Activated T-helper 1 cell treated with anti-CD3 and anti-CD28 coated beads, Interleukin-12 subunit alpha, Interleukin-12 subunit beta, Interleukin-2, Interleukin-4 antibody, amounts not matched to agents 30 ng/mL and 10 ng/mL and 1 ng/mL, durations not matched to agents 14 hours and 24 hours and 36 hours (primary cell): Measurements from ENCODE around the gene ABHD1. TPM values are rescaled to one million over a fixed set of nuclear protein-coding genes. Genes with fewer than 3 reads are reported as not detected.
"Not testable (repeated sequence)": the region's sequence is repeated elsewhere in the genome, so short reads cannot be mapped to it uniquely, and the experiment has no call there.

Source experiments
- DNase-seq: peaks from one replicate; pipeline ENCODE4 v3.0.0; 2021; ENCODE audit warnings: low spot score
- H3K27ac Mint-ChIP-seq: one replicate; pipeline ENCODE4 v1.8.0; 2021; ENCODE audit warnings: mild to moderate bottlenecking, mixed read lengths
- H3K27me3 Mint-ChIP-seq: one replicate; pipeline ENCODE4 v1.8.0; 2022; ENCODE audit warnings: mild to moderate bottlenecking, moderate library complexity, mixed read lengths; ENCODE audit not compliant: insufficient read depth
- H3K36me3 Mint-ChIP-seq: one replicate; pipeline ENCODE4 v1.8.0; 2021; ENCODE audit warnings: low read depth, mixed read lengths
- H3K4me1 Mint-ChIP-seq: one replicate; pipeline ENCODE4 v1.8.0; 2021; ENCODE audit warnings: low read depth, mixed read lengths
- H3K4me3 Mint-ChIP-seq: one replicate; pipeline ENCODE4 v1.8.0; 2021; ENCODE audit warnings: mild to moderate bottlenecking, moderate library complexity, mixed read lengths
- H3K9me3 Mint-ChIP-seq: one replicate; pipeline ENCODE4 v1.8.0; 2021; ENCODE audit warnings: mixed read lengths
- intact Hi-C: fragments of 100-400 bp; cut with micrococcal nuclease; formaldehyde crosslinking; loops from one replicate; pipeline ENCODE4 v1.15.1; 2024
- total RNA-seq: library from RNA; stranded (reverse); gene quantifications from 2 replicates; pipeline ENCODE4 v1.2.3, GENCODE V29; 2022

Gene ABHD1
- 0.34 and 0.96 TPM in 2 replicates for total RNA-seq

- H3K27ac Mint-ChIP-seq, result peak within 1 kb of the TSS; percentile 55
- H3K36me3 Mint-ChIP-seq, result no peaks in the 10 kb centered on the region
- H3K4me1 Mint-ChIP-seq, result peaks cover 18% of the 10 kb centered on the region
- intact Hi-C loops, result loop anchor here (1.0 to 2.0 kb wide), 3 partner anchors 11 to 93 kb away; partner anchors contain the start of genes CAD and PREB
- no peaks in the 10 kb centered on the region for H3K9me3 Mint-ChIP-seq
- H3K27me3 Mint-ChIP-seq, result peaks cover 31% of the 10 kb centered on the region
- H3K4me3 Mint-ChIP-seq, result peak within 1 kb of the TSS; percentile 88
- peak; percentile 71 for DNase-seq
These were observed at the start of gene ABHD1 for GRCh38 chr2:27123302-27124150. Gene ABHD1, plus strand, starts transcription at chr2:27123815. Its CDS starts 134 bp downstream, at chr2:27123949.

- H3K9me3 Mint-ChIP-seq, result no peaks in the 10 kb centered on the region
- DNase-seq, result peak; percentile 27
- H3K27ac Mint-ChIP-seq, result peak overlapping the region; percentile 87
- H3K4me1 Mint-ChIP-seq, result peaks cover 73% of the 10 kb centered on the region
- peaks cover 11% of the 10 kb centered on the region for H3K36me3 Mint-ChIP-seq
- H3K4me3 Mint-ChIP-seq, result peak overlapping the region; percentile 40
- intact Hi-C loops, result loop anchor here (5.0 kb wide), 1 partner anchor 352 kb away; the partner anchor contains the start of gene NRBP1
- H3K27me3 Mint-ChIP-seq, result peaks cover 2% of the 10 kb centered on the region
These were observed 48.7 kb upstream of the ABHD1 start for GRCh38 chr2:27074738-27075565.

GRCh38 chr2:27075566-27075871, 48.1 kb upstream of the ABHD1 start:
- DNase-seq, H3K9me3 Mint-ChIP-seq, intact Hi-C loops, H3K36me3 Mint-ChIP-seq, H3K27me3 Mint-ChIP-seq: not testable (repeated sequence)
- H3K27ac Mint-ChIP-seq, result peak overlapping the region; percentile 87
- peaks cover 73% of the 10 kb centered on the region for H3K4me1 Mint-ChIP-seq
- peak overlapping the region; percentile 40 for H3K4me3 Mint-ChIP-seq

- Mint-ChIP-seq H3K27me3 (no peaks in the 10 kb centered on the region), H3K9me3 (no peaks in the 10 kb centered on the region), H3K36me3 (peaks cover 3% of the 10 kb centered on the region), H3K4me3 (peak overlapping the region; percentile 38), H3K27ac (peak overlapping the region; percentile 65), H3K4me1 (peaks cover 74% of the 10 kb centered on the region)
- intact Hi-C loops, result no loop called here
- no peak for DNase-seq
These were observed 47.3 kb upstream of the ABHD1 start for GRCh38 chr2:27076323-27076722.

GRCh38 chr2:27077231-27077630, 46.4 kb upstream of the ABHD1 start:
- DNase-seq, result no peak
- peaks cover 3% of the 10 kb centered on the region for H3K36me3 Mint-ChIP-seq
- H3K27me3 Mint-ChIP-seq, result no peaks in the 10 kb centered on the region
- no peaks in the 10 kb centered on the region for H3K9me3 Mint-ChIP-seq
- peak overlapping the region; percentile 16 for H3K27ac Mint-ChIP-seq
- H3K4me3 Mint-ChIP-seq, result no peak overlapping the region
- peaks cover 76% of the 10 kb centered on the region for H3K4me1 Mint-ChIP-seq
- intact Hi-C loops, result no loop called here

GRCh38 chr2:27078267-27079194, 45.1 kb upstream of the ABHD1 start, which contains the start of gene EMILIN1:
Gene EMILIN1, plus strand, starts transcription at chr2:27078615. Its CDS starts 451 bp downstream, at chr2:27079066.
- Mint-ChIP-seq H3K4me1 (peaks cover 63% of the 10 kb centered on the region), H3K36me3 (peaks cover 3% of the 10 kb centered on the region)

GRCh38 chr2:27079233-27080139, 44.1 kb upstream of the ABHD1 start:
- intact Hi-C loops, result loop anchor here (10.0 kb wide), 1 partner anchor 405 kb away; the partner anchor contains the start of gene IFT172
- Mint-ChIP-seq H3K27me3 (no peaks in the 10 kb centered on the region), H3K27ac (peak overlapping the region; percentile 71), H3K9me3 (no peaks in the 10 kb centered on the region), H3K4me3 (no peak overlapping the region), H3K36me3 (no peaks in the 10 kb centered on the region), H3K4me1 (peaks cover 61% of the 10 kb centered on the region)
- DNase-seq, result no peak

More at GRCh38 chr2:27078267-27079194, 45.1 kb upstream of the ABHD1 start, which contains the start of gene EMILIN1:
- Mint-ChIP-seq H3K9me3 (no peaks in the 10 kb centered on the region), H3K4me3 (no peak within 1 kb of the TSS), H3K27me3 (no peaks in the 10 kb centered on the region), H3K27ac (peak within 1 kb of the TSS; percentile 16)
- no peak for DNase-seq
- intact Hi-C loops, result no loop called here

GRCh38 chr2:27080140-27080469, 43.5 kb upstream of the ABHD1 start:
- Mint-ChIP-seq H3K4me3 (no peak overlapping the region), H3K4me1 (peaks cover 60% of the 10 kb centered on the region), H3K27ac (peak overlapping the region; percentile 71), H3K27me3 (no peaks in the 10 kb centered on the region), H3K9me3 (no peaks in the 10 kb centered on the region), H3K36me3 (no peaks in the 10 kb centered on the region)
- DNase-seq, result no peak
- intact Hi-C loops, result loop anchor here (10.0 kb wide), 1 partner anchor 405 kb away; the partner anchor contains the start of gene IFT172

GRCh38 chr2:27080603-27080936, 43.0 kb upstream of the ABHD1 start:
- intact Hi-C loops, result loop anchor here (10.0 kb wide), 1 partner anchor 404 kb away; the partner anchor contains the start of gene IFT172
- DNase-seq, result no peak
- Mint-ChIP-seq H3K36me3 (no peaks in the 10 kb centered on the region), H3K9me3 (no peaks in the 10 kb centered on the region), H3K4me1 (peaks cover 60% of the 10 kb centered on the region), H3K27me3 (no peaks in the 10 kb centered on the region), H3K4me3 (peak overlapping the region; percentile 77), H3K27ac (peak overlapping the region; percentile 99)

GRCh38 chr2:27081984-27082772, 41.4 kb upstream of the ABHD1 start:
- DNase-seq, result no peak
- Mint-ChIP-seq H3K4me1 (peaks cover 45% of the 10 kb centered on the region), H3K27me3 (no peaks in the 10 kb centered on the region), H3K27ac (peak overlapping the region; percentile 99), H3K36me3 (no peaks in the 10 kb centered on the region), H3K4me3 (no peak overlapping the region), H3K9me3 (no peaks in the 10 kb centered on the region)
- intact Hi-C loops, result loop anchor here (1.0 to 10.0 kb wide), 8 partner anchors 11 to 403 kb away; partner anchors contain the start of genes AGBL5, ATRAID, EIF2B4 and GTF3C2
